ENCODE results near the gene TMUB1.

The TMUB1 gene

GRCh38 chr7:151116603-151117440 is 33.5 kb upstream of the TMUB1 start:
- CTCF ChIA-PET = interaction anchor here (1.0 to 1.4 kb wide), 2 partner anchors 50 to 99 kb away, joined by 3 read pairs; no protein-coding TSS in a partner anchor

GRCh38 chr7:151115836-151116418 is 32.6 kb upstream of the TMUB1 start:
- H3K27ac Mint-ChIP-seq = peak overlapping the region; percentile 49
- no peaks in the 10 kb centered on the region for H3K36me3 Mint-ChIP-seq
- CTCF ChIA-PET = interaction anchor here (0.8 to 1.0 kb wide), 2 partner anchors 8 to 23 kb away, joined by 3 read pairs; no protein-coding TSS in a partner anchor
- H3K4me1 Mint-ChIP-seq = peaks cover 24% of the 10 kb centered on the region
- DNase-seq = no peak
- H3K4me3 Mint-ChIP-seq = peak overlapping the region; percentile 66
- no peaks in the 10 kb centered on the region for H3K9me3 Mint-ChIP-seq
- H3K27me3 Mint-ChIP-seq = peaks cover 60% of the 10 kb centered on the region

More at GRCh38 chr7:151116603-151117440, 33.5 kb upstream of the TMUB1 start:
- Mint-ChIP-seq H3K4me1 (peaks cover 21% of the 10 kb centered on the region), H3K9me3 (no peaks in the 10 kb centered on the region), H3K36me3 (no peaks in the 10 kb centered on the region), H3K4me3 (peak overlapping the region; percentile 70), H3K27me3 (peaks cover 51% of the 10 kb centered on the region), H3K27ac (peak overlapping the region; percentile 81)
- DNase-seq = no peak

- H3K36me3 Mint-ChIP-seq = no peaks in the 10 kb centered on the region
- H3K4me3 Mint-ChIP-seq = peak overlapping the region; percentile 66
- H3K9me3 Mint-ChIP-seq = no peaks in the 10 kb centered on the region
- CTCF ChIA-PET = interaction anchor here (0.8 to 2.4 kb wide), 3 partner anchors 9 to 22 kb away, joined by 3 to 8 read pairs (median 3); no protein-coding TSS in a partner anchor
- H3K27me3 Mint-ChIP-seq = peaks cover 65% of the 10 kb centered on the region
- DNase-seq = peak; percentile 39
- H3K27ac Mint-ChIP-seq = no peak overlapping the region
- peaks cover 24% of the 10 kb centered on the region for H3K4me1 Mint-ChIP-seq
These were observed 32.0 kb upstream of the TMUB1 start for GRCh38 chr7:151115121-151115835.

DNA sequence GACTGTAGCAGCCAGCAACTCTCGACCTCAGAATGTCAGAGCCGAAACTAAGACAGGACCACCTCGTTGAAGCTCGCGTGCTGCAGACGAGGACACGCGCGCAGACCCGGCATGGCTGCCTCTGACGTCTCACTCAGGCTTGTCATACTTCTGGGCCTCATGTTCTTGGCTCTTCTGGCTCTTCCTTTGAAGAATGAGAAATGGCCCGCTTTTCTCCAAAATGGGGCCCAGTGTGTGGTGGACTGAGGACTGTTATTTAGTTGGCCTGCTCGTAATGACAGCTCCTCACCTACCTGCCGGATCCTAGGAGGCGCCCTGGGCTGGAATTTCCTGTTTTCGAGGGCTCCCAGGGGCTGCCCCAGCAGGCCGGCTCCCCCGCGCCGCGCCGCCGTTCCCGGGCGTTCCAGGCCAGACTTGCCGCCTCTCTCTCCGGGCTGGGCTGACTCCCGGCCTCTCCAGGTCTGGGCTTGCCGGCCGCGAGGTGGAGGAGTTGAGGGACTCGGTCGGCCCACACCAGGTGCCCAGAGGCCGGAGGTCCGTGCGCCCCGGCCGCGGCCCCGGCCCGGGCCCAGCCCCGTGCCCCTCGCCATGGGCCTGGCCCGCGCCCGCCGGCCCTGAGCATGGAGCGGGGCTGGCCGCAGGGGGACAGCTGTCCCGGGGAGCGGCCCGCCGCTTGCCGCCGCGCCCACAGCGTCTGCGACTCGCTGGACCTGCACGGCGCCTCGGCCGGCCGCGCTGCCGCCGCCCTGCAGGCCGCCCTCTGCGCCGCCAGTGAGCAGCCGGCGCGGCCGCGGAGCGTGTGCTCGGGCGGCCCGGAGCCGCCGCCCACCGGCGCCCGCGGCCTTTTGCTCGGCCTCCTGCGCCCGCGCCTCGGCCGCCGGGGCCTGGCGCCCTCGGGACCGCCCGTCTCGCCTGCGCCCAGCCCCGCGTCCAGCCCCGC is 31.1 kb upstream of the TMUB1 start:
- Mint-ChIP-seq H3K27ac (no peak overlapping the region), H3K27me3 (peaks cover 70% of the 10 kb centered on the region), H3K9me3 (no peaks in the 10 kb centered on the region), H3K4me3 (no peak overlapping the region), H3K4me1 (peaks cover 24% of the 10 kb centered on the region), H3K36me3 (no peaks in the 10 kb centered on the region)
- CTCF ChIA-PET = interaction anchor here (0.6 to 2.4 kb wide), 4 partner anchors 9 to 21 kb away, joined by 3 to 8 read pairs (median 4); no protein-coding TSS in a partner anchor
- no peak for DNase-seq

- H3K9me3 Mint-ChIP-seq = no peaks in the 10 kb centered on the region
- no peak for DNase-seq
- H3K4me3 Mint-ChIP-seq = peak overlapping the region; percentile 21
- CTCF ChIA-PET = interaction anchor here (0.6 to 4.3 kb wide), 3 partner anchors 10 to 152 kb away, joined by 4 to 37 read pairs (median 8); no protein-coding TSS in a partner anchor
- H3K36me3 Mint-ChIP-seq = no peaks in the 10 kb centered on the region
- no peak overlapping the region for H3K27ac Mint-ChIP-seq
- H3K4me1 Mint-ChIP-seq = peaks cover 21% of the 10 kb centered on the region
- peaks cover 67% of the 10 kb centered on the region for H3K27me3 Mint-ChIP-seq
These were observed 30.3 kb upstream of the TMUB1 start for GRCh38 chr7:151113344-151114150.

- no peak overlapping the region for H3K4me3 Mint-ChIP-seq
- DNase-seq = peak; percentile 85
- peak overlapping the region; percentile 45 for H3K27ac Mint-ChIP-seq
- CTCF ChIA-PET = interaction anchor here (0.6 to 4.3 kb wide), 36 partner anchors 8 to 836 kb away, joined by 3 to 37 read pairs (median 4); partner anchors contain the start of genes ABCB8, ABCF2, CDK5 and SLC4A2
- H3K9me3 Mint-ChIP-seq = no peaks in the 10 kb centered on the region
- no peaks in the 10 kb centered on the region for H3K36me3 Mint-ChIP-seq
- peaks cover 51% of the 10 kb centered on the region for H3K27me3 Mint-ChIP-seq
- peaks cover 8% of the 10 kb centered on the region for H3K4me1 Mint-ChIP-seq
These were observed 27.8 kb upstream of the TMUB1 start for GRCh38 chr7:151110941-151111645.

- CTCF ChIA-PET = interaction anchor here (0.6 to 4.3 kb wide), 35 partner anchors 8 to 835 kb away, joined by 3 to 37 read pairs (median 4); partner anchors contain the start of genes ABCB8, ABCF2, CDK5 and SLC4A2
- peak overlapping the region; percentile 45 for H3K27ac Mint-ChIP-seq
- H3K36me3 Mint-ChIP-seq = no peaks in the 10 kb centered on the region
- H3K27me3 Mint-ChIP-seq = peaks cover 45% of the 10 kb centered on the region
- H3K4me3 Mint-ChIP-seq = no peak overlapping the region
- DNase-seq = no peak
- no peaks in the 10 kb centered on the region for H3K9me3 Mint-ChIP-seq
- peaks cover 3% of the 10 kb centered on the region for H3K4me1 Mint-ChIP-seq
These were observed 27.1 kb upstream of the TMUB1 start for GRCh38 chr7:151110236-151110940.

- H3K27me3 Mint-ChIP-seq = peaks cover 49% of the 10 kb centered on the region
- no peaks in the 10 kb centered on the region for H3K36me3 Mint-ChIP-seq
- no peak overlapping the region for H3K27ac Mint-ChIP-seq
- CTCF ChIA-PET = interaction anchor here (0.7 to 4.3 kb wide), 13 partner anchors 10 to 211 kb away, joined by 3 to 37 read pairs (median 5); partner anchors contain the start of gene ABCB8
- H3K4me3 Mint-ChIP-seq = no peak overlapping the region
- peaks cover 3% of the 10 kb centered on the region for H3K4me1 Mint-ChIP-seq
- no peak for DNase-seq
- H3K9me3 Mint-ChIP-seq = no peaks in the 10 kb centered on the region
These were observed 26.1 kb upstream of the TMUB1 start for GRCh38 chr7:151109094-151110048.

DNA sequence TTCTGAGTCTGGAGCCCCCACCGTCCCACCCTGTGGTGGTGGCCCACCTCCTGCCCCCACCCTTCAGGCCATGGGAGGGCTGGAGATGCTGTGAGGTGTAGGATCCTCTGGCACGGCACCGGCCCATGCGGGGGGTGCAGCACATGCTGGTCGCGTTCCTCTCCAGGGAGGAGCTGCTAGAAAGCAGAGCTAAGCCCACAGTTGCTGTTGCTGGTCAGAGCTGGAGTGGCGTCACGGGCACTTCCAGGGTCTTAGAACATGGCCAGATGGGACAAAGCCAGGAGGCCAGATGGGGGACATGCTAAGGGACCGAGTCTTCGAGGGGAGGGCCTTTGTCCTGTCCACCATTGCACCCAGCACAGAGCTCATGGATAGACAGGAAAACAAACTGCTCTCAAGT is 24.6 kb upstream of the TMUB1 start:
- Mint-ChIP-seq H3K9me3 (no peaks in the 10 kb centered on the region), H3K4me3 (no peak overlapping the region), H3K36me3 (no peaks in the 10 kb centered on the region), H3K27ac (no peak overlapping the region), H3K27me3 (peaks cover 35% of the 10 kb centered on the region), H3K4me1 (peaks cover 3% of the 10 kb centered on the region)
- CTCF ChIA-PET = interaction anchor here (1.2 to 2.6 kb wide), 4 partner anchors 17 to 210 kb away, joined by 3 to 10 read pairs (median 8); partner anchors contain the start of gene ABCB8
- no peak for DNase-seq

GRCh38 chr7:151104411-151105235 is 21.3 kb upstream of the TMUB1 start:
- no peak overlapping the region for H3K4me3 Mint-ChIP-seq
- no peak overlapping the region for H3K27ac Mint-ChIP-seq
- H3K27me3 Mint-ChIP-seq = peaks cover 6% of the 10 kb centered on the region
- CTCF ChIA-PET = interaction anchor here (1.3 to 3.0 kb wide), 3 partner anchors 7 to 19 kb away, joined by 3 to 14 read pairs (median 8); no protein-coding TSS in a partner anchor
- DNase-seq = no peak
- H3K9me3 Mint-ChIP-seq = no peaks in the 10 kb centered on the region
- H3K36me3 Mint-ChIP-seq = no peaks in the 10 kb centered on the region
- no peaks in the 10 kb centered on the region for H3K4me1 Mint-ChIP-seq

All from activated naive CD4-positive, alpha-beta T cell treated with anti-CD3 and anti-CD28 coated beads, Interleukin-2, amount 10 ng/mL, durations not matched to agents 7 days and 5 days (primary cell).